Activated naive CD8-positive, alpha-beta T cell treated with anti-CD3 and anti-CD28 coated beads, Interleukin-2, amount 50 U/mL, for 16 hours (primary cell): ENCODE measurements around the gene SEC61G.
A peak's percentile ranks its signal among the peaks of the same experiment; 100 is the strongest.

Source experiments
- DNase-seq: peaks from one replicate; pipeline ENCODE4 v3.0.0-alpha.2; 2020; ENCODE audit warnings: low read depth, low spot score

The SEC61G gene

GRCh38 chr7:54758702-54759592 lies at the start of gene SEC61G:
SEC61G (minus strand) TSS chr7:54759211; CDS start chr7:54757588, 1,623 bp downstream.
- peak; percentile 88 for DNase-seq

GRCh38 chr7:54802841-54803240 lies 43.8 kb upstream of the SEC61G start:
- DNase-seq, result no peak

- DNase-seq, result no peak
Observed at GRCh38 chr7:54802114-54802513, 43.1 kb upstream of the SEC61G start.

GRCh38 chr7:54799792-54800191 lies 40.8 kb upstream of the SEC61G start:
- no peak for DNase-seq

GRCh38 chr7:54798530-54798929 lies 39.5 kb upstream of the SEC61G start:
- no peak for DNase-seq

GRCh38 chr7:54796853-54797252 lies 37.8 kb upstream of the SEC61G start:
- no peak for DNase-seq

- no peak for DNase-seq
Observed at GRCh38 chr7:54796150-54796549, 37.1 kb upstream of the SEC61G start.

GRCh38 chr7:54792383-54792782 lies 33.4 kb upstream of the SEC61G start:
- no peak for DNase-seq

- DNase-seq, result no peak
Observed at GRCh38 chr7:54788664-54789063, 29.7 kb upstream of the SEC61G start.

GRCh38 chr7:54785261-54785660 lies 26.2 kb upstream of the SEC61G start:
- no peak for DNase-seq

GRCh38 chr7:54783952-54784351 lies 24.9 kb upstream of the SEC61G start:
- no peak for DNase-seq

- no peak for DNase-seq
Observed at GRCh38 chr7:54782829-54783228, 23.8 kb upstream of the SEC61G start.

- DNase-seq, result no peak
Observed at GRCh38 chr7:54782314-54782713, 23.3 kb upstream of the SEC61G start.

GRCh38 chr7:54781134-54781920 lies 22.3 kb upstream of the SEC61G start:
- DNase-seq, result no peak

GRCh38 chr7:54780490-54780889 lies 21.5 kb upstream of the SEC61G start:
- DNase-seq, result no peak

GRCh38 chr7:54778696-54779540 lies 19.9 kb upstream of the SEC61G start:
- DNase-seq, result no peak

- no peak for DNase-seq
Observed at GRCh38 chr7:54778166-54778565, 19.2 kb upstream of the SEC61G start.

GRCh38 chr7:54774785-54775740 lies 16.1 kb upstream of the SEC61G start:
- no peak for DNase-seq

- no peak for DNase-seq
Observed at GRCh38 chr7:54773472-54774399, 14.7 kb upstream of the SEC61G start.

GRCh38 chr7:54769203-54769602 lies 10.2 kb upstream of the SEC61G start:
- no peak for DNase-seq
